Measurements from ENCODE around the gene SNN. TPM values are rescaled to one million over a fixed set of nuclear protein-coding genes. Genes with fewer than 3 reads are reported as not detected.

SNN gene
- total RNA-seq, 2 donors from 2014 or later, result 3.3 to 4.9 TPM

- H3K4me3 Mint-ChIP-seq, result no peak overlapping the region
- peaks cover 100% of the 10 kb centered on the region for H3K36me3 Mint-ChIP-seq (ENCODE audit: low read depth)
- H3K9me3 Mint-ChIP-seq, result no peaks in the 10 kb centered on the region
- no peak overlapping the region for H3K27ac Mint-ChIP-seq
- no peak for ATAC-seq (replicated peaks)
- H3K27me3 Mint-ChIP-seq, result no peaks in the 10 kb centered on the region
- H3K4me1 Mint-ChIP-seq, result peaks cover 21% of the 10 kb centered on the region
These were observed 19.6 kb downstream of the SNN start for GRCh38 chr16:11687601-11688519.

GRCh38 chr16:11688520-11688886 lies 20.2 kb downstream of the SNN start:
- H3K27me3 Mint-ChIP-seq, result no peaks in the 10 kb centered on the region
- H3K9me3 Mint-ChIP-seq, result no peaks in the 10 kb centered on the region
- H3K4me3 Mint-ChIP-seq, result no peak overlapping the region
- no peak for ATAC-seq (replicated peaks)
- H3K4me1 Mint-ChIP-seq, result peaks cover 14% of the 10 kb centered on the region
- peaks cover 100% of the 10 kb centered on the region for H3K36me3 Mint-ChIP-seq (ENCODE audit: low read depth)
- H3K27ac Mint-ChIP-seq, result no peak overlapping the region

GRCh38 chr16:11689031-11689840 lies 21.0 kb downstream of the SNN start:
- Mint-ChIP-seq H3K36me3 (ENCODE audit: low read depth) (peaks cover 100% of the 10 kb centered on the region), H3K4me1 (peaks cover 14% of the 10 kb centered on the region), H3K4me3 (no peak overlapping the region), H3K27ac (peak overlapping the region; percentile 38), H3K27me3 (no peaks in the 10 kb centered on the region), H3K9me3 (no peaks in the 10 kb centered on the region)
- ATAC-seq (replicated peaks), result peak; percentile 61

- Mint-ChIP-seq H3K27ac (no peak overlapping the region), H3K4me1 (peaks cover 17% of the 10 kb centered on the region), H3K36me3 (ENCODE audit: low read depth) (peaks cover 100% of the 10 kb centered on the region), H3K4me3 (no peak overlapping the region), H3K9me3 (no peaks in the 10 kb centered on the region), H3K27me3 (no peaks in the 10 kb centered on the region)
- ATAC-seq (replicated peaks), result no peak
These were observed 23.0 kb downstream of the SNN start for GRCh38 chr16:11691235-11691634.

- H3K4me1 Mint-ChIP-seq, result peaks cover 23% of the 10 kb centered on the region
- no peaks in the 10 kb centered on the region for H3K9me3 Mint-ChIP-seq
- no peaks in the 10 kb centered on the region for H3K27me3 Mint-ChIP-seq
- peaks cover 100% of the 10 kb centered on the region for H3K36me3 Mint-ChIP-seq (ENCODE audit: low read depth)
- no peak for ATAC-seq (replicated peaks)
- no peak overlapping the region for H3K4me3 Mint-ChIP-seq
- no peak overlapping the region for H3K27ac Mint-ChIP-seq
These were observed 23.5 kb downstream of the SNN start for GRCh38 chr16:11691771-11692170.

- Mint-ChIP-seq H3K4me1 (peaks cover 27% of the 10 kb centered on the region), H3K9me3 (no peaks in the 10 kb centered on the region), H3K4me3 (no peak overlapping the region), H3K36me3 (ENCODE audit: low read depth) (peaks cover 100% of the 10 kb centered on the region), H3K27me3 (no peaks in the 10 kb centered on the region), H3K27ac (no peak overlapping the region)
- ATAC-seq (replicated peaks), result no peak
These were observed 23.9 kb downstream of the SNN start for GRCh38 chr16:11692171-11692570.

GRCh38 chr16:11692651-11693050 lies 24.4 kb downstream of the SNN start:
- Mint-ChIP-seq H3K9me3 (no peaks in the 10 kb centered on the region), H3K4me3 (no peak overlapping the region), H3K27me3 (no peaks in the 10 kb centered on the region), H3K27ac (peak overlapping the region; percentile 3), H3K36me3 (ENCODE audit: low read depth) (peaks cover 100% of the 10 kb centered on the region), H3K4me1 (peaks cover 26% of the 10 kb centered on the region)
- no peak for ATAC-seq (replicated peaks)

GRCh38 chr16:11696266-11697012 lies 28.2 kb downstream of the SNN start:
- ATAC-seq (replicated peaks), result peak; percentile 69
- H3K9me3 Mint-ChIP-seq, result no peaks in the 10 kb centered on the region
- H3K4me1 Mint-ChIP-seq, result peaks cover 28% of the 10 kb centered on the region
- H3K4me3 Mint-ChIP-seq, result no peak overlapping the region
- H3K27ac Mint-ChIP-seq, result peak overlapping the region; percentile 82
- H3K27me3 Mint-ChIP-seq, result no peaks in the 10 kb centered on the region
- peaks cover 99% of the 10 kb centered on the region for H3K36me3 Mint-ChIP-seq (ENCODE audit: low read depth)

- Mint-ChIP-seq H3K9me3 (no peaks in the 10 kb centered on the region), H3K27ac (no peak overlapping the region), H3K4me1 (peaks cover 28% of the 10 kb centered on the region)
These were observed 29.1 kb downstream of the SNN start for GRCh38 chr16:11697319-11697718.

GRCh38 chr16:11698271-11698689 lies 30.0 kb downstream of the SNN start:
- peak overlapping the region; percentile 74 for H3K27ac Mint-ChIP-seq
- no peaks in the 10 kb centered on the region for H3K9me3 Mint-ChIP-seq
- no peaks in the 10 kb centered on the region for H3K27me3 Mint-ChIP-seq
- peaks cover 32% of the 10 kb centered on the region for H3K4me1 Mint-ChIP-seq
- peak overlapping the region; percentile 30 for H3K4me3 Mint-ChIP-seq
- peak; percentile 67 for ATAC-seq (replicated peaks)
- H3K36me3 Mint-ChIP-seq (ENCODE audit: low read depth), result peaks cover 94% of the 10 kb centered on the region

More at GRCh38 chr16:11697319-11697718, 29.1 kb downstream of the SNN start:
- Mint-ChIP-seq H3K36me3 (ENCODE audit: low read depth) (peaks cover 95% of the 10 kb centered on the region), H3K4me3 (no peak overlapping the region), H3K27me3 (no peaks in the 10 kb centered on the region)
- ATAC-seq (replicated peaks), result no peak

GRCh38 chr16:11699234-11699894 lies 31.1 kb downstream of the SNN start:
- Mint-ChIP-seq H3K9me3 (no peaks in the 10 kb centered on the region), H3K27me3 (no peaks in the 10 kb centered on the region), H3K4me3 (no peak overlapping the region), H3K27ac (peak overlapping the region; percentile 13), H3K4me1 (peaks cover 41% of the 10 kb centered on the region), H3K36me3 (ENCODE audit: low read depth) (peaks cover 94% of the 10 kb centered on the region)
- ATAC-seq (replicated peaks), result no peak

- ATAC-seq (replicated peaks), result no peak
- Mint-ChIP-seq H3K36me3 (ENCODE audit: low read depth) (peaks cover 92% of the 10 kb centered on the region), H3K4me1 (peaks cover 44% of the 10 kb centered on the region), H3K27me3 (no peaks in the 10 kb centered on the region), H3K4me3 (no peak overlapping the region), H3K27ac (peak overlapping the region; percentile 2), H3K9me3 (no peaks in the 10 kb centered on the region)
These were observed 32.2 kb downstream of the SNN start for GRCh38 chr16:11700264-11701029.

GRCh38 chr16:11705311-11706025 lies 37.2 kb downstream of the SNN start:
- Mint-ChIP-seq H3K4me3 (no peak overlapping the region), H3K27me3 (no peaks in the 10 kb centered on the region), H3K27ac (no peak overlapping the region), H3K9me3 (no peaks in the 10 kb centered on the region), H3K36me3 (ENCODE audit: low read depth) (peaks cover 83% of the 10 kb centered on the region), H3K4me1 (peaks cover 19% of the 10 kb centered on the region)
- ATAC-seq (replicated peaks), result no peak

All from activated T-helper 17 cell treated with anti-CD3 and anti-CD28 coated beads, Interleukin-2, amount 50 U/mL, for 72 hours (primary cell).